ENCODE measurements around the gene SLC23A3.

The SLC23A3 gene

GRCh38 chr2:219175928-219176817 lies 6.3 kb upstream of the SLC23A3 start:
- DNase-seq, result no peak

- DNase-seq, result no peak
Observed at GRCh38 chr2:219175486-219175885, 5.7 kb upstream of the SLC23A3 start.

GRCh38 chr2:219174801-219175200 lies 5.0 kb upstream of the SLC23A3 start:
- no peak for DNase-seq

- DNase-seq, result no peak
Observed at GRCh38 chr2:219174146-219174545, 4.3 kb upstream of the SLC23A3 start.

- DNase-seq, result no peak
Observed at GRCh38 chr2:219173176-219173575, 3.3 kb upstream of the SLC23A3 start.

- no peak for DNase-seq
Observed at GRCh38 chr2:219172231-219173154, 2.7 kb upstream of the SLC23A3 start.

- DNase-seq, result no peak
Observed at GRCh38 chr2:219171231-219171651, 1.4 kb upstream of the SLC23A3 start.

GRCh38 chr2:219168932-219169331 lies 897 bp downstream of the SLC23A3 start:
- no peak for DNase-seq

GRCh38 chr2:219168526-219168925 lies 1.3 kb downstream of the SLC23A3 start:
- no peak for DNase-seq

GRCh38 chr2:219167997-219168396 lies 1.8 kb downstream of the SLC23A3 start:
- DNase-seq, result no peak

GRCh38 chr2:219165058-219165911 lies 4.5 kb downstream of the SLC23A3 start:
- DNase-seq, result no peak

GRCh38 chr2:219163156-219163555 lies 6.7 kb downstream of the SLC23A3 start:
- no peak for DNase-seq

GRCh38 chr2:219161097-219161496 lies 8.7 kb downstream of the SLC23A3 start:
- DNase-seq, result no peak

GRCh38 chr2:219160186-219161017 lies 9.4 kb downstream of the SLC23A3 start, which contains the start of gene NHEJ1:
Gene NHEJ1 (minus strand): TSS chr2:219160815. CDS start chr2:219158362, 2,453 bp downstream.
- peak; percentile 84 for DNase-seq

GRCh38 chr2:219159771-219160185 lies 10.1 kb downstream of the SLC23A3 start:
- no peak for DNase-seq

- no peak for DNase-seq
Observed at GRCh38 chr2:219158586-219158985, 11.2 kb downstream of the SLC23A3 start.

GRCh38 chr2:219158025-219158424 lies 11.8 kb downstream of the SLC23A3 start:
- no peak for DNase-seq

GRCh38 chr2:219157396-219157795 lies 12.4 kb downstream of the SLC23A3 start:
- no peak for DNase-seq

GRCh38 chr2:219155054-219155644 lies 14.7 kb downstream of the SLC23A3 start:
- DNase-seq, result no peak

GRCh38 chr2:219149667-219150066 lies 20.2 kb downstream of the SLC23A3 start:
- DNase-seq, result no peak

- no peak for DNase-seq
Observed at GRCh38 chr2:219142329-219142728, 27.5 kb downstream of the SLC23A3 start.
